ENCODE measurements around the gene ABO. TPM values are rescaled to one million over a fixed set of nuclear protein-coding genes. Genes with fewer than 3 reads are reported as not detected.

Gene ABO
- total and polyA plus RNA-seq, 2 of the 8 experiments (the other 6 are each of a cell fraction or from before 2014, with no cell fraction given): 0.03 TPM; not detected in 1

GRCh38 chr9:133309608-133310007 is 34.6 kb upstream of the ABO start:
- Histone ChIP-seq H3K56ac (replicated peaks; ENCODE audit: insufficient read length, low read depth, low read length) (no peak overlapping the region), H3K4me1 (replicated peaks in 1 of 4; ENCODE audit: control insufficient read depth in 3 of 4, insufficient read depth in 4 of 4, low read length in 3 of 4) (no peaks in the 10 kb centered on the region), H3K27ac (ENCODE audit: low read depth, low read length) (no peak overlapping the region), H4K91ac (replicated peaks; ENCODE audit: insufficient read length, low read length) (no peak overlapping the region), H3K4me3 (ENCODE audit: extremely low read depth in 1 of 4, insufficient read depth in 2 of 4, low read depth in 3 of 4, low read length in 4 of 4) (no peak overlapping the region), H3K9me3 (ENCODE audit: insufficient read depth in 2 of 2, low read depth in 1 of 2, low read length in 1 of 2) (peaks cover 0 to 9% of the 10 kb centered on the region in 2 experiments; a peak in 1 of 4 replicates), H2AFZ (ENCODE audit: low read length) (no peak overlapping the region), H3K4me2 (ENCODE audit: insufficient read depth in 1 of 2, low read depth in 2 of 2, low read length in 2 of 2) (no peak overlapping the region), H3K36me3 (ENCODE audit: control insufficient read depth in 2 of 4, insufficient read depth in 4 of 4, low read length in 3 of 4) (no peaks in the 10 kb centered on the region), H2BK15ac (ENCODE audit: low read length) (no peak overlapping the region), H3K23me2 (ENCODE audit: low read depth, low read length) (no peaks in the 10 kb centered on the region), H3K4ac (replicated peaks; ENCODE audit: insufficient read length, low read depth, low read length) (no peak overlapping the region), H2BK12ac (ENCODE audit: low read depth, low read length) (no peak overlapping the region), H3K14ac (ENCODE audit: insufficient read length) (no peak overlapping the region), H2BK5ac (ENCODE audit: low read depth, low read length) (no peak overlapping the region), H3K9ac (replicated peaks in 1 of 4; ENCODE audit: extremely low read depth in 1 of 4, low read depth in 3 of 4, low read length in 3 of 4) (no peak overlapping the region), H3K18ac (ENCODE audit: extremely low read depth, low read length) (no peak overlapping the region), H4K5ac (ENCODE audit: insufficient read length, low read depth, low read length) (no peak overlapping the region), H2BK120ac (replicated peaks; ENCODE audit: low read depth, low read length) (no peak overlapping the region), H3K27me3 (replicated peaks in 1 of 4; ENCODE audit: control insufficient read depth in 3 of 4, extremely low read depth in 1 of 4, insufficient read depth in 3 of 4, low read length in 3 of 4) (no peaks in the 10 kb centered on the region; a peak in 1 of 7 replicates), H3K23ac (ENCODE audit: insufficient read length) (no peak overlapping the region), H4K8ac (ENCODE audit: extremely low read depth, insufficient read depth, low read length) (no peak overlapping the region), H3K79me2 (ENCODE audit: control insufficient read depth in 1 of 2, insufficient read depth in 2 of 2, low read length in 2 of 2) (no peaks in the 10 kb centered on the region), H3K79me1 (ENCODE audit: low read depth, low read length) (no peaks in the 10 kb centered on the region), H2BK20ac (ENCODE audit: low read length) (no peak overlapping the region), H4K20me1 (replicated peaks in 1 of 2; ENCODE audit: control insufficient read depth in 1 of 2, insufficient read depth in 2 of 2, low read length in 2 of 2) (no peaks in the 10 kb centered on the region), H2AK5ac (ENCODE audit: low read depth, low read length) (no peak overlapping the region)
- FAIRE-seq (no peak), DNase-seq (ENCODE audit: low read depth in 1 of 2, low spot score in 2 of 2) (no peak)
- ChIA-PET CTCF (ENCODE audit: partially characterized antibody) (interaction anchor here (0.6 to 1.1 kb wide), 3 partner anchors 70 to 130 kb away, joined by 3 read pairs; no protein-coding TSS in a partner anchor), POLR2A (ENCODE audit: partially characterized antibody) (interaction anchor here (0.5 kb wide), 1 partner anchor 26 kb away, joined by 3 read pairs; the partner anchor contains the start of gene SURF6)
- WGBS, 2 experiments (ENCODE audit: extremely low coverage in 1 of 2, insufficient coverage in 1 of 2, insufficient read length in 1 of 2, insufficient replicate concordance in 2 of 2, low coverage in 1 of 2, low lambda C conversion rate in 2 of 2, missing lambda C conversion rate in 1 of 2): 90% methylated on average over 6 of the region's 6 CpGs; no CpG with 5 or more reads in 1 of the 2 experiments
- TF ChIP-seq SUZ12 (IDR thresholded peaks at IDR 0.05; ENCODE audit: low read length) (no peak), E2F6 (IDR thresholded peaks at IDR 0.05) (no peak), CTCF (IDR thresholded peaks at IDR 0.05; ENCODE audit: control extremely low read depth in 1 of 3, insufficient read depth in 1 of 3, low read depth in 1 of 3, low read length in 3 of 3) (no peak)
